CD1c-positive myeloid dendritic cell (primary cell): ENCODE results near the gene LAMB1.
"Not testable (repeated sequence)": the region's sequence is repeated elsewhere in the genome, so short reads cannot be mapped to it uniquely, and the experiment has no call there.

ENCODE experiments used
- DNase-seq: peaks from one replicate; pipeline ENCODE4 v3.0.0-alpha.2; 2016; ENCODE audit errors: extremely low spot score

LAMB1 gene

GRCh38 chr7:107946451-107946850, 56.5 kb downstream of the LAMB1 start:
- no peak for DNase-seq

- no peak for DNase-seq
These were observed 57.6 kb downstream of the LAMB1 start for GRCh38 chr7:107945332-107945731.

GRCh38 chr7:107944411-107945169, 58.4 kb downstream of the LAMB1 start:
- DNase-seq = no peak

GRCh38 chr7:107943018-107943417, 59.9 kb downstream of the LAMB1 start:
- DNase-seq = no peak

- no peak for DNase-seq
These were observed 62.0 kb downstream of the LAMB1 start for GRCh38 chr7:107940951-107941350.

GRCh38 chr7:107939573-107940489, 63.1 kb downstream of the LAMB1 start:
- DNase-seq = no peak

GRCh38 chr7:107938456-107939250, 64.3 kb downstream of the LAMB1 start:
- DNase-seq = no peak

GRCh38 chr7:107937531-107937930, 65.4 kb downstream of the LAMB1 start:
- no peak for DNase-seq

GRCh38 chr7:107936312-107936711, 66.6 kb downstream of the LAMB1 start:
- no peak for DNase-seq

GRCh38 chr7:107934991-107935770, 67.8 kb downstream of the LAMB1 start:
- DNase-seq = no peak

GRCh38 chr7:107933386-107934013, 69.5 kb downstream of the LAMB1 start:
- no peak for DNase-seq

- DNase-seq = no peak
These were observed 70.2 kb downstream of the LAMB1 start for GRCh38 chr7:107932805-107933204.

- DNase-seq = no peak
These were observed 71.0 kb downstream of the LAMB1 start for GRCh38 chr7:107931740-107932515.

GRCh38 chr7:107926481-107926880, 76.5 kb downstream of the LAMB1 start:
- DNase-seq = no peak

- no peak for DNase-seq
These were observed 78.0 kb downstream of the LAMB1 start for GRCh38 chr7:107924841-107925504.

GRCh38 chr7:107922886-107923285, 80.1 kb downstream of the LAMB1 start:
- DNase-seq = no peak

GRCh38 chr7:107921826-107922225, 81.1 kb downstream of the LAMB1 start:
- not testable (repeated sequence) for DNase-seq

GRCh38 chr7:107920048-107920772, 82.8 kb downstream of the LAMB1 start:
- DNase-seq = no peak

- no peak for DNase-seq
These were observed 84.0 kb downstream of the LAMB1 start for GRCh38 chr7:107918948-107919347.
